K562 (cell line): ENCODE results near the gene SPRR2E. TPM values are rescaled to one million over a fixed set of nuclear protein-coding genes. Genes with fewer than 3 reads are reported as not detected.

ENCODE experiments used
- ATAC-seq: fragments of 200-7000 bp; cut with Tn5 transposase; 3 replicates; pipeline ENCODE4 v1.9.1; 2020; ENCODE audit warnings: moderate library complexity
- BruUV-seq: library from RNA; stranded (reverse); fragments of 400-500 nt; replicated peaks from 2 replicates; lab custom pipeline; 2021; lab: Mats Ljungman, UMichigan
- CTCF ChIA-PET: fragments of 300-600 bp; formaldehyde crosslinking; extraction: SDS; loops from one replicate; lab custom pipeline; 2021; ENCODE audit warnings: low intra/inter-chr PET ratio; lab: Yijun Ruan, JAX
- POLR2A ChIA-PET: fragments of 300-600, 350-650 bp; sonication (Branson Sonifier 250); formaldehyde crosslinking; extraction: SDS; loops from one replicate; lab custom pipeline; 2021; ENCODE audit warnings: antibody characterized with exemption, inconsistent platforms; lab: Yijun Ruan, JAX
- DNase-seq, 4 experiments: peaks; one replicate each; pipeline versions ENCODE4 v3.0.0 to v3.0.0-alpha.2; 2011 to 2018; ENCODE audit warnings: low spot score in 3 of 4, mixed read lengths in 3 of 4; ENCODE audit errors: extremely low read depth in 1 of 4
- FAIRE-seq: peaks from 2 replicates; lab custom pipeline; 2011; peaks lifted over from hg19 to GRCh38; lab: Jason Lieb, UNC
- H2AFZ ChIP-seq: 2 replicates; pipeline ENCODE4 v1.6.0; 2011; ENCODE audit warnings: low read depth, low read length, control low read depth, inconsistent platforms
- H3K27ac ChIP-seq: fragments of 200-600 bp; 3 replicates; pipeline ENCODE4 v1.8.0; 2011; ENCODE audit warnings: low read depth, mild to moderate bottlenecking, control low read depth, inconsistent platforms, low read length, moderate library complexity, mixed read lengths; ENCODE audit errors: extremely low read depth
- H3K27me3 ChIP-seq, 2 experiments: fragments of 300-600 bp in 1 of 2; 2 replicates in 1 of 2; 3 replicates in 1 of 2; pipeline versions ENCODE4 v1.6.0 to v1.8.0; 2011; ENCODE audit warnings: inconsistent platforms in 2 of 2, low read length in 2 of 2, mild to moderate bottlenecking in 1 of 2, mixed read lengths in 1 of 2, moderate library complexity in 1 of 2; ENCODE audit not compliant: control insufficient read depth in 2 of 2, insufficient read depth in 2 of 2
- H3K36me3 ChIP-seq: fragments of 300-600 bp; 3 replicates; pipeline ENCODE4 v1.8.0; 2011; ENCODE audit warnings: mild to moderate bottlenecking, low read length, inconsistent platforms; ENCODE audit not compliant: control insufficient read depth, insufficient read depth
- H3K4me1 ChIP-seq, 2 experiments: fragments of 200-600 bp in 1 of 2; replicated peaks in 1 of 2; 2 replicates in 1 of 2; 3 replicates in 1 of 2; pipeline versions ENCODE4 v1.5.1 to v1.8.0; 2011; ENCODE audit warnings: inconsistent platforms in 2 of 2, low read length in 2 of 2, mild to moderate bottlenecking in 1 of 2, mixed read lengths in 1 of 2, moderate library complexity in 1 of 2; ENCODE audit not compliant: control insufficient read depth in 2 of 2, insufficient read depth in 2 of 2
- H3K4me2 ChIP-seq: 2 replicates; pipeline ENCODE4 v1.6.1; 2011; ENCODE audit warnings: low read length, control low read depth, inconsistent platforms, mixed read lengths; ENCODE audit not compliant: insufficient read depth
- H3K4me3 ChIP-seq: fragments of 200-600 bp; sonication (generic), shearing (Covaris generic); 2 replicates; pipeline ENCODE4 v1.5.1; 2016; ENCODE audit warnings: control low read depth, inconsistent platforms
- H3K79me2 ChIP-seq: fragments of 200-600 bp; 3 replicates; pipeline ENCODE4 v1.8.0; 2011; ENCODE audit warnings: low read length, inconsistent platforms; ENCODE audit not compliant: control insufficient read depth, insufficient read depth
- H3K9ac ChIP-seq, 2 experiments: 2 replicates each; pipeline versions ENCODE4 v1.6.0 to v1.6.1; 2011; ENCODE audit warnings: low read depth in 2 of 2, low read length in 2 of 2, control low read depth in 1 of 2, inconsistent platforms in 1 of 2, mild to moderate bottlenecking in 1 of 2, mixed read lengths in 1 of 2; ENCODE audit not compliant: insufficient read depth in 1 of 2
- H3K9me1 ChIP-seq: one replicate; pipeline ENCODE4 v1.6.0; 2011; ENCODE audit warnings: inconsistent platforms, mild to moderate bottlenecking, low read length, moderate library complexity; ENCODE audit not compliant: control insufficient read depth, insufficient read depth
- H3K9me3 ChIP-seq: replicated peaks from 2 replicates; pipeline ENCODE4 v1.5.1; 2011; ENCODE audit warnings: low read depth, low read length, inconsistent platforms; ENCODE audit not compliant: control insufficient read depth, insufficient read depth
- H4K20me1 ChIP-seq: replicated peaks from 2 replicates; pipeline ENCODE4 v1.6.1; 2011; ENCODE audit warnings: low read length, inconsistent platforms, mixed read lengths; ENCODE audit not compliant: control insufficient read depth, insufficient read depth
- E2F3 ChIP-seq: fragments of 250-450 bp; sonication (Bioruptor Pico); IDR thresholded peaks from 2 replicates; pipeline ENCODE4 v1.4.0; 2020; ENCODE audit warnings: mild to moderate bottlenecking
- ESRRB ChIP-seq: fragments of 250-450 bp; sonication (Bioruptor Pico); IDR thresholded peaks from 2 replicates; pipeline ENCODE4 v1.5.0; 2020; ENCODE audit warnings: mild to moderate bottlenecking, moderate library complexity, borderline replicate concordance
- POLR3A ChIP-seq: IDR thresholded peaks from 2 replicates; pipeline ENCODE4 v1.6.1; 2011; ENCODE audit warnings: borderline replicate concordance, mild to moderate bottlenecking, moderate library complexity; ENCODE audit not compliant: insufficient read length, insufficient read depth; ENCODE audit errors: extremely low read depth
- SMARCC2 ChIP-seq: fragments of 450-650 bp; IDR thresholded peaks from 2 replicates; pipeline ENCODE4 v1.6.1; 2017; ENCODE audit warnings: antibody characterized with exemption, moderate library complexity, mild to moderate bottlenecking, low read depth
- SPI1 ChIP-seq: IDR thresholded peaks from 2 replicates; pipeline ENCODE4 v1.6.1; 2011; ENCODE audit warnings: low read depth, low read length, control low read depth, borderline replicate concordance
- ZNF324 ChIP-seq: fragments of 250-450 bp; sonication (Bioruptor Pico); IDR thresholded peaks from 2 replicates; pipeline ENCODE4 v1.4.0; 2020; ENCODE audit warnings: mild to moderate bottlenecking
- ZNF780A ChIP-seq: fragments of 250-450 bp; sonication (Bioruptor Pico); IDR thresholded peaks from 2 replicates; pipeline ENCODE4 v1.5.0; 2021; ENCODE audit warnings: mild to moderate bottlenecking
- WGBS: fragments of 100-300 bp; shearing (Covaris generic); methylation state at CpG from one replicate; pipeline ENCODE4 v1.1.6; 2016; ENCODE audit warnings: low coverage, mixed read lengths; ENCODE audit not compliant: insufficient coverage; ENCODE audit errors: missing lambda C conversion rate; 5-methylcytosine and 5-hydroxymethylcytosine counted together
- in situ Hi-C: fragments of 300-500 bp; cut with MboI; formaldehyde crosslinking; loops from 4 replicates; pipeline ENCODE4 v1.15.0; 2018; ENCODE audit warnings: inconsistent platforms, mixed read lengths
- intact Hi-C: fragments of 100-400 bp; cut with micrococcal nuclease; formaldehyde crosslinking; loops from 2 replicates; pipeline ENCODE4 v1.14.2; 2022
- polyA plus RNA-seq, 8 experiments: library from polyadenylated mRNA; depleted of rRNA in 4 of 8; stranded (reverse) in 5 of 8; unstranded in 3 of 8; fragments of >200 nt; fragmentation: Nextera tagmentation in 2 of 8; fragmentation: Illumina TruSeq in 1 of 8; extraction: Ambion mirVana in 2 of 8; extraction: Trizol in 1 of 8; gene quantifications; 2 replicates each; pipeline versions ENCODE4 v1.2.1 to v1.2.3, GENCODE V29; 2011 to 2014; ENCODE audit warnings: inconsistent platforms in 1 of 8, missing spikeins in 1 of 8
- total RNA-seq, 7 experiments: library from RNA; depleted of rRNA in 6 of 7; stranded (reverse); fragments of >200 nt in 6 of 7; fragmentation: Illumina TruSeq in 2 of 7; extraction: Trizol in 2 of 7; gene quantifications; 2 replicates each; pipeline versions ENCODE4 v1.2.1 to v1.2.3, GENCODE V29; 2011 to 2021; ENCODE audit warnings: low replicate concordance in 1 of 7
- TF ChIP-seq, protein P1 (sequence below): sonication (generic); formaldehyde crosslinking; IDR thresholded peaks from 2 replicates; pipeline ENCODE4 v1.8.0; 2023; ENCODE audit warnings: mild to moderate bottlenecking, missing genetic modification reagents
- TF ChIP-seq, protein P2 (sequence below): fragments of 450-650 bp; IDR thresholded peaks from 2 replicates; pipeline ENCODE4 v1.6.1; 2018; ENCODE audit warnings: mild to moderate bottlenecking, low read depth; ENCODE audit not compliant: partially characterized antibody
- TF ChIP-seq, protein P3 (sequence below): sonication (generic); formaldehyde crosslinking; IDR thresholded peaks from 2 replicates; pipeline ENCODE4 v1.8.1; 2023; ENCODE audit warnings: mild to moderate bottlenecking, missing genetic modification reagents

SPRR2E gene
- total and polyA plus RNA-seq, 9 of the 15 experiments (the other 6 are each of a cell fraction or from before 2014, with no cell fraction given): not detected

DNA sequence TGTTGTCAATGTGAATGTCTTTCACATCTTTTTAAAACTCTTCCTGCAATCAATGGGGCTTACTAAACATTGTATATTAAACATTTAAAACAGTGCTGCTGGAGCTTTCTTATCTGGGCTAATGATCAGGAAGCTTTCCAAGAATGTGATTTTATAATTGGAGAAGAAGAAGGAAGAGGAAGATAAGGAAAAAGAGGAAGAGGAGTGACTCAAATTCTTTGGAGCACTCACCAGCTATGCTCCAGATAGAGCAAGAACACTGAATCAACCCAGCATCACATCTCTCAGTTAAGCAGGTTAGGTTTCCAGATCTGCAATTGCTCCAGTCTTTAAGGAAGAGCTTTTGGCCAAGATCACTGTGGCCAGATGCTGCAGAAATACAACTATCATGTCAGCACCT, 1.4 kb upstream of the SPRR2E start:
- Histone ChIP-seq H3K4me2 (no peak overlapping the region), H3K36me3 (no peaks in the 10 kb centered on the region), H4K20me1 (no peaks in the 10 kb centered on the region), H3K9me1 (no peaks in the 10 kb centered on the region), H3K9me3 (no peaks in the 10 kb centered on the region), H3K4me1 (no peaks in the 10 kb centered on the region; a peak in 1 of 5 replicates), H2AFZ (no peak overlapping the region), H3K9ac (no peak overlapping the region), H3K4me3 (no peak overlapping the region), H3K27me3 (no peaks in the 10 kb centered on the region), H3K27ac (no peak overlapping the region), H3K79me2 (no peaks in the 10 kb centered on the region)
- BruUV-seq: no TSS peak
- ChIA-PET POLR2A (interaction anchor here (0.6 kb wide), 1 partner anchor 9 kb away, joined by 3 read pairs; no protein-coding TSS in a partner anchor), CTCF (no interaction called here)
- TF ChIP-seq E2F3 (no peak), SPI1 (peak; percentile 71; the same call in 1 of the 2 replicates)
- DNase-seq (no peak), ATAC-seq (no peak), FAIRE-seq (no peak)
- in situ Hi-C loops (no loop called here), intact Hi-C loops (no loop called here)

DNA sequence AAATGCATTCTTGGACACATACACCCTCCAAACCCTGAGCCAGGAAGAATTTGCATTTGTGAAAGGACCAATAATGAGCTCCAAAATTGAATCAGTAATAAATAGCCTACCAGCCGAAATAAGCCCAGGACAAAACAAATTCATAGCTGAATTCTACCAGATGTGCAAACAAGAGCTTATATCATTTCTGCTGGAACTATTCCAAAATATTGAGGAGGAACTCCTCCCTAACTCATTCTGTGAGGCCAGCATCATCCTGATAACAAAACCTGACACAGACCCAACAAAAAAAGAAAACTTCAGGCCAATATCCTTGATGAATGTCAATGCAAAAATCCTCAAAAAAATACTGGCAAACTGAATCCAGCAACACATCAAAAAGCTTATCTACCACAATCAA, 6.7 kb downstream of the SPRR2E start:
- Histone ChIP-seq H3K27ac (no peak overlapping the region), H3K9me3 (no peaks in the 10 kb centered on the region), H3K9ac (no peak overlapping the region), H3K9me1 (no peaks in the 10 kb centered on the region), H3K4me3 (no peak overlapping the region), H3K4me1 (peaks cover 0 to 4% of the 10 kb centered on the region in 2 experiments; a peak in 2 of 5 replicates), H3K27me3 (no peaks in the 10 kb centered on the region), H3K36me3 (no peaks in the 10 kb centered on the region), H2AFZ (no peak overlapping the region), H3K79me2 (no peaks in the 10 kb centered on the region), H4K20me1 (no peaks in the 10 kb centered on the region), H3K4me2 (no peak overlapping the region)
- WGBS: 0% methylated on average over 1 of the region's 1 CpG
- ATAC-seq (peak; percentile 37; the same call in 2 of the 3 replicates), FAIRE-seq (peak; percentile 73), DNase-seq (peak in 1 of 4 experiments; percentile 24)
- intact Hi-C loops: no loop called here
- CTCF ChIA-PET: no interaction called here
- no TSS peak for BruUV-seq
- in situ Hi-C loops: no loop called here
- POLR2A ChIA-PET: interaction anchor here (1.0 kb wide), 2 partner anchors 11 to 29 kb away, joined by 3 read pairs; no protein-coding TSS in a partner anchor
- TF ChIP-seq, protein P1, sequence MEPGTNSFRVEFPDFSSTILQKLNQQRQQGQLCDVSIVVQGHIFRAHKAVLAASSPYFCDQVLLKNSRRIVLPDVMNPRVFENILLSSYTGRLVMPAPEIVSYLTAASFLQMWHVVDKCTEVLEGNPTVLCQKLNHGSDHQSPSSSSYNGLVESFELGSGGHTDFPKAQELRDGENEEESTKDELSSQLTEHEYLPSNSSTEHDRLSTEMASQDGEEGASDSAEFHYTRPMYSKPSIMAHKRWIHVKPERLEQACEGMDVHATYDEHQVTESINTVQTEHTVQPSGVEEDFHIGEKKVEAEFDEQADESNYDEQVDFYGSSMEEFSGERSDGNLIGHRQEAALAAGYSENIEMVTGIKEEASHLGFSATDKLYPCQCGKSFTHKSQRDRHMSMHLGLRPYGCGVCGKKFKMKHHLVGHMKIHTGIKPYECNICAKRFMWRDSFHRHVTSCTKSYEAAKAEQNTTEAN (CRISPR knock-in tag): no peak
- TF ChIP-seq, protein P2, sequence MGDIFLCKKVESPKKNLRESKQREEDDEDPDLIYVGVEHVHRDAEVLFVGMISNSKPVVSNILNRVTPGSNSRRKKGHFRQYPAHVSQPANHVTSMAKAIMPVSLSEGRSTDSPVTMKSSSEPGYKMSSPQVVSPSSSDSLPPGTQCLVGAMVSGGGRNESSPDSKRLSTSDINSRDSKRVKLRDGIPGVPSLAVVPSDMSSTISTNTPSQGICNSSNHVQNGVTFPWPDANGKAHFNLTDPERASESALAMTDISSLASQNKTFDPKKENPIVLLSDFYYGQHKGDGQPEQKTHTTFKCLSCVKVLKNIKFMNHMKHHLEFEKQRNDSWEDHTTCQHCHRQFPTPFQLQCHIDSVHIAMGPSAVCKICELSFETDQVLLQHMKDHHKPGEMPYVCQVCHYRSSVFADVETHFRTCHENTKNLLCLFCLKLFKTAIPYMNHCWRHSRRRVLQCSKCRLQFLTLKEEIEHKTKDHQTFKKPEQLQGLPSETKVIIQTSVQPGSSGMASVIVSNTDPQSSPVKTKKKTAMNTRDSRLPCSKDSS: no peak
- TF ChIP-seq, protein P3, sequence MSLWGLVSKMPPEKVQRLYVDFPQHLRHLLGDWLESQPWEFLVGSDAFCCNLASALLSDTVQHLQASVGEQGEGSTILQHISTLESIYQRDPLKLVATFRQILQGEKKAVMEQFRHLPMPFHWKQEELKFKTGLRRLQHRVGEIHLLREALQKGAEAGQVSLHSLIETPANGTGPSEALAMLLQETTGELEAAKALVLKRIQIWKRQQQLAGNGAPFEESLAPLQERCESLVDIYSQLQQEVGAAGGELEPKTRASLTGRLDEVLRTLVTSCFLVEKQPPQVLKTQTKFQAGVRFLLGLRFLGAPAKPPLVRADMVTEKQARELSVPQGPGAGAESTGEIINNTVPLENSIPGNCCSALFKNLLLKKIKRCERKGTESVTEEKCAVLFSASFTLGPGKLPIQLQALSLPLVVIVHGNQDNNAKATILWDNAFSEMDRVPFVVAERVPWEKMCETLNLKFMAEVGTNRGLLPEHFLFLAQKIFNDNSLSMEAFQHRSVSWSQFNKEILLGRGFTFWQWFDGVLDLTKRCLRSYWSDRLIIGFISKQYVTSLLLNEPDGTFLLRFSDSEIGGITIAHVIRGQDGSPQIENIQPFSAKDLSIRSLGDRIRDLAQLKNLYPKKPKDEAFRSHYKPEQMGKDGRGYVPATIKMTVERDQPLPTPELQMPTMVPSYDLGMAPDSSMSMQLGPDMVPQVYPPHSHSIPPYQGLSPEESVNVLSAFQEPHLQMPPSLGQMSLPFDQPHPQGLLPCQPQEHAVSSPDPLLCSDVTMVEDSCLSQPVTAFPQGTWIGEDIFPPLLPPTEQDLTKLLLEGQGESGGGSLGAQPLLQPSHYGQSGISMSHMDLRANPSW (CRISPR knock-in tag): no peak
- TF ChIP-seq ESRRB (CRISPR knock-in tag): no peak
- TF ChIP-seq ZNF324 (CRISPR knock-in tag): peak; percentile 78
- TF ChIP-seq ZNF780A (CRISPR knock-in tag): no peak
- no peak for TF ChIP-seq SMARCC2
- TF ChIP-seq POLR3A: no peak
